ENCODE data around the gene FHOD3.

DNA sequence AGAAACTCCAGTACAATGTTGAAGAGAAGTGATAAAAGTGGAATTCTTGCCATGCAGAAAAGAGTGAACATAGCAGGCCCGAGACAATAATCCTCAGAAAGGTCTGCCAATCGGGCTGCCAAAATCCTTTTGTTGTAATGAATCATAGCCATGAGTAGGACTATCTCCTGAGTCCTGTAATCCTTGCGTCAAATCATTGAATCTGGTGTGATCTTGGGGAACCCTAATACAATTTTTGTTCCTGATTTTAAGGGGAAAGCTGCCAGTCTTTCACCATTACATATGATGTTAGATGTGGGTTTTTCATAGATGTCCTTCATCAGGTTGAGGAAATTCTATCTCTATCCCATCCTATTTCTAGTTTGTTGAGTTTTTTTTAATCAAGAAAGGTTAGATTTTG, 529.0 kb downstream of the FHOD3 start:
- TF ChIP-seq, protein P1, sequence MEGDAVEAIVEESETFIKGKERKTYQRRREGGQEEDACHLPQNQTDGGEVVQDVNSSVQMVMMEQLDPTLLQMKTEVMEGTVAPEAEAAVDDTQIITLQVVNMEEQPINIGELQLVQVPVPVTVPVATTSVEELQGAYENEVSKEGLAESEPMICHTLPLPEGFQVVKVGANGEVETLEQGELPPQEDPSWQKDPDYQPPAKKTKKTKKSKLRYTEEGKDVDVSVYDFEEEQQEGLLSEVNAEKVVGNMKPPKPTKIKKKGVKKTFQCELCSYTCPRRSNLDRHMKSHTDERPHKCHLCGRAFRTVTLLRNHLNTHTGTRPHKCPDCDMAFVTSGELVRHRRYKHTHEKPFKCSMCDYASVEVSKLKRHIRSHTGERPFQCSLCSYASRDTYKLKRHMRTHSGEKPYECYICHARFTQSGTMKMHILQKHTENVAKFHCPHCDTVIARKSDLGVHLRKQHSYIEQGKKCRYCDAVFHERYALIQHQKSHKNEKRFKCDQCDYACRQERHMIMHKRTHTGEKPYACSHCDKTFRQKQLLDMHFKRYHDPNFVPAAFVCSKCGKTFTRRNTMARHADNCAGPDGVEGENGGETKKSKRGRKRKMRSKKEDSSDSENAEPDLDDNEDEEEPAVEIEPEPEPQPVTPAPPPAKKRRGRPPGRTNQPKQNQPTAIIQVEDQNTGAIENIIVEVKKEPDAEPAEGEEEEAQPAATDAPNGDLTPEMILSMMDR (conservative IDR thresholded peaks at IDR 0.05 in 1 of 2, IDR thresholded peaks at IDR 0.05 in 1 of 2; ENCODE audit: extremely low read depth in 1 of 2, insufficient read depth in 1 of 2, low read depth in 1 of 2, low read length in 2 of 2) = no peak
- TF ChIP-seq EZH2 (IDR thresholded peaks at IDR 0.05; ENCODE audit: borderline replicate concordance, low read length) = no peak

All from mammary epithelial cell (primary cell).